Stimulated activated naive CD8-positive, alpha-beta T cell treated with anti-CD3 and anti-CD28 coated beads, Interleukin-15, Interleukin-2, amounts not matched to agents 100 U/mL and 50 U/mL, for 24 hours (primary cell): ENCODE data around the gene ADGRG1.
"Not testable (repeated sequence)": the region's sequence is repeated elsewhere in the genome, so short reads cannot be mapped to it uniquely, and the experiment has no call there.

Source experiments
- ATAC-seq: fragments of 150-1000 bp; cut with Tn5 transposase; one replicate; pipeline ENCODE4 v1.10.0; 2021
- DNase-seq: peaks from one replicate; pipeline ENCODE4 v3.0.0; 2021

The ADGRG1 gene

DNA sequence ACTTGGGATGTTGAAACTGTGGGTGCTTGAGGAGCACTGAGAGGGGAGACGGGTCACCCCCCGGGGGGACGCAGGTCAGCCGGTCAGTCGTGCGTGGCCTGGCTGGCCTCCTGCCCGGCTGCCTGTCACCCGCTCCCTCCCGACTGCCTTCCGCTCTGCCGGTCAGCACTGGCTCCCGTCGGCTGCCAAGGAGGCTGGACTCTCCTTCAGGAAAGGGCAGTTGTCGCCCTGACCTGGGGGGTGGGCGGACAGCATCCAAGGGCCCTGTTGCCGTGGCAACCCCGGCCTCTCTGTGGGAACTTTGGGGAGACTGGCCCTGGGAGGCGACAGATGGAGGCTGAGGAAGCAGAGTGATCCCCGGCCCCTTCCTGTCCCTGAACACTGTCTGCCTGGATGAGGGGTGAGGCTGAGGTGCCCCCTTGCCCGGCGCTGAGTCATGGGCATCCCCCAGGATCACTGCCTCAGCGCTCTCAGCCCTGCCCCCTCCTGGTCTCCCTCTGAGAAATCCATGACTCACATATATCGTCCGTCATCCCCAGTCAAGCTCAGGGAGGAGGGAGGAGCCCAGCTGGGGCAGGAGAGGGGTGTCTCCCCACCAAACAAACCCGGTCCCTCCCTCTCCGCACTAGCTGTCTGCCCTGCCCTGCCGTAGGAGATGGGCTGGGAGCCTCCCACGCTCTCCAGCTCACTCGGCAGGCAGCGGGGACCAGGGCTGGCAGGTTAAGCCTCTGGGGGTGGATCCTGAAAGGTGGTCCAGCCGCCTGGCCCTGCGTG is at the start of gene ADGRG1:
Gene ADGRG1, plus strand, starts transcription at position 623 of the 774 bp plus-strand sequence. CDS start 21,658 bp downstream, outside the sequence.
- ATAC-seq = peak; percentile 90
- DNase-seq = peak; percentile 75

DNA sequence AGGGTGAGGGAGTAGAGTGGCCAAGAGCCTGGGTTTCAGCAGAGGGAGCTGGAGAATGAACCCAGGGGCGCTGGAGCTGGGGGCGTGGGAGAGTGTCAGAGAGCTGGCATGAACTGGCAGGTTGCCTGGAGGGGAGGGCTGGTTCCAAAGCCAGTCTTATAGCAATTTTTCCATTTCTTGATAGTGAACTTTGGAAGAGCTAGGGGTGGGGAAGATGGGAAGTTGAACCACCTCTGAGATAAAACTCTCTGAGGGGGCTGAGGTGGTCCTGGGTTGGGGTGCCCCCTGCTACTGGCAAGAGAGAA is 49.1 kb upstream of the ADGRG1 start:
- no peak for DNase-seq

DNA sequence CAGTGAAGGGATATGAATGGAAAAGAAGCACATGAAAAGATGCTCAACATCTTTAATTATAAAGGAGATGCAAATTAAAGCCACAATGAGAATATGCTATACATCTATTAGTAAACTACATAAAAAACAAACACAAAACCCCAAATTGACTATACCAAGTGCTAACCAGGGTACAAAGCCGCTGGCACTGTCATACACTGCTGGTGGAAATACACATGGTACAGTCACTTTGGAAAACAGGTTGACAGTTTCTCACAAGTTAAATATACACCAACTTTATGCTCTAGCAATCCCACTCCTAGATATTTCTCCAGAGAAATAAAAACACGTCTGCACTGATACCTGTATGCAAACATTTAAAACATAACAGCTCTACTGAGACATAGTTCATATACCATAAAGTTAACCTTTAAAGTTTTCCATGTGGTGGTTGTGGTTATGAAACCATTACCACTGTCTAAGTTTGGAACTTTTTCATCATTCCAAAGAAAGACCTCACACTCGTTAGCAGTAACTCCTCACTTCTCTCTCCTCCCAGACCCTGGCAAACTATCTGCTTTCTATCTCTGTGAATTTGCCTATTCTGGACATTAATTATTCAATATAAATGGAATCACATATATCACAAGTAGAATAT is 43.3 kb upstream of the ADGRG1 start:
- DNase-seq = no peak
- ATAC-seq = peak; percentile 75

More for the DNA sequence above, 49.1 kb upstream of the ADGRG1 start:
- no peak for ATAC-seq

DNA sequence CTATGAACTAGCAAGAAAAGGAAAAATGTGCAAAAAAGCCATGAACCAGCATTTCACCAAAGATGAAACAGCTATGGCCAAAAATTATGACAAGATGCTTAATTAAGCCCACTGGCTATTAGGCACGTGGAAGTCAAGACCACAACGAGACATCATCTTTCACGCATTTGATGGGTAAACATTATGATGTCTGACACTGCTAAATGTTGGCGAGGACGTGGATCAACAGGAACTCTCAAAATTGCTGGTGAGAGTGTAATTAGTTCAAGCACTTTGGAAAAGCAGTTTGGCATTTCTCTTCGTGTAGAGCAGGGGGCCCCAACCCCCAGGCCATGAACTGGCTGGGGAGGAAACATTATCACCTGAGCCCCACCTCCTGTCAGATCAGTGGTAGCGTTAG is 39.6 kb upstream of the ADGRG1 start:
- no peak for ATAC-seq

DNA sequence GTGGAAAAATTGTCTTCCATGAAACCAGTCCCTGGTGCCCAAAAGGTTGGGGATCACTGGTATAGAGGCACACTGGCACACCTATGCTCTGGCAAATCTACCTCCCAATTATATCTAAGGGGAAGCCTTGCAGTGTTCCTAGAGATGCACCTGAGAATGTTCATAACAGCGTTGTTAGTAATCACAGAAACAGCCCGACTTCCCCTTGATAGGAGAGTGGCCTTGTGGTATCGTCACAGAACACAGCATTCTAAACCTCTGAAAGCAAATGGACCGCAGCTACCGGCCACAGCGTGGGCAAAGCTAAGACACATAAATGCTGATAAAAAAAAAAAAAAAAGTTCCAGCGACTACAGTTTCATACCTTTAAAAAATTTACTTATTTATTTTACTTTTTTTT is 39.1 kb upstream of the ADGRG1 start:
- DNase-seq (no peak), ATAC-seq (no peak)

More for the DNA sequence above, 39.6 kb upstream of the ADGRG1 start:
- DNase-seq = no peak

DNA sequence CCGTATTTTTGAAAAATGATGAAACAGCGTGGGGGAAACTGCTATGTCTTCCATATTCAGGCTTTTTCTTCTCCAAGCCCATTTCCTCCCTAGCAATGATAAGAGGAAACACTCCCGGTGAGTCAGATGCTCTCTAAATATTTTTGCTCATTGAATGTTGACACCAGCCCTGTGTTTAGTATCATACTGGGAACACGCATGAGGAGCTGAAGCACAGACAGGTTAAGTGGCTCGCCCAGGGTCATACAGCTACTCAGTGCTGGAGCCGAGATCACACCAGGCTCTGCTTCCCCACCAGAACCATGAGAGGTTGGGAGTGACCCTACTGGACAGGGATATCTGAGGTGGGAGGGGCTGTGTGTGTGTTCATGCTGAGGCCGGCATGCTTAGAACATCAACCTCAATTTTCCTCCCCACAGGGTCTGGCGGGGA is 37.8 kb upstream of the ADGRG1 start:
- ATAC-seq = peak; percentile 16
- DNase-seq = no peak

DNA sequence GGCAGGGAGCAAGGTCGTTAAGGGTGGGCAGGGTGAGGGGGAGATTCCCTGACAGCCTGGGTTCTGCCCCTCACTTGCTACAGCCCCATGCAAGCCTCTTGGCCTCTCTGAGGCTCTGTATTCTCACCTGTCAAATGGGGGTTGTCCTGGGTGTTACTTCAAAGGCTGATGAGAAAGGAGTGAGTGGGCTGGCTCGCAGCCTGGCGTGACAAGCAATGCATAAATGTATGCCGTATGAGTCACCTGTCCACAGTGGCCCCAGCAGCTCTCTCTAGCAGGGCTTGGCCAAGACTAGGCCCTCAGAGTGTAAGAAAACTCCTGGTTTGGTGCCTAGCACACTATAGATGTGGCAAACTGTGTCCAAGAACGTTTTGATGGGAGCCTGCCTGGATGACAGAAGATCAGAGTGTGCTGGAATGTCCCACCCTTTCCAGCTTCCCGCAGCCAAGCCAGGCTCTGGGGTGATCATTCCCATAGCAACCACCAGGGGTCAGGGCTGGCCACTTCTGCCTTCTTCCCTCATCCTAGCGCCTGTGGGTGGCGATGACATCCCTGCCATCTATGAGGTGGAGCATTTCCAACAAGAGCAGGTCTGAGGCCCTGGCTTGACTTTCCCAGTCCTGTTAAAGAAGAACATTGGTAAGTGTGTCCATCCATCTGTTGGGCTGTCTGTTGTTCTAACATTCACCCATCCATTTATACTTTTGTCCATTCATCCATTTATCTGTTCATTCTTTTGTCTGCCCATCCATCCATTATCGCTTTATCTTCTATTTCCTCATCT is 37.2 kb upstream of the ADGRG1 start:
- ATAC-seq (peak; percentile 90), DNase-seq (peak; percentile 79)

DNA sequence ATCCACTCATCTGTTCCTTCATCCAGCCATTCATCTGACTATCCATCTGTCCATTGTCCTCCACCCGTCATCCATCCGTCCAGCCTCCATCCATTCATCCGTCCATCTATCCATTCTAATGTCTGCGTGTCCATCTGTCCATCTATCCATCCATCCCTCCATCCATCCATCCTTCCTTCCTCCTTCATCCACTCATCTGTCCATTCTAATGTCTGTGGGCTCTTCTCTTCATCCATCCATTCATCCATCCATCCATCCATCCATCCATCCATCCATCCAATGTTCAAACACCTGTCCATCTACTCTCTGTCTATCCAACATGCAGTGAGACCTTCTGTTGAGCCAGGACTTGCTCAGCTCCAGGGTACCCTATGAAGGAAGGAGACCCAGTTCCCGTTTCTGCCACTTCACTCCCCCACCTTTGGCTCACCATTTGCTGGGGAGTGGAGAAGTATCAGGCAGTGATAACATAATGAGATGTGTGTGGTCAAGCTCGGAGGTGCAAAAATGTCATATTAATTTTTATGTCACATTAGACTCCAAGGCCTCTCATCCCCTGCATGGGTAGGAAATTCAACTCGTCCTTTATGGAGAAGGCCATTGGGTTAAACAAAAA is 36.5 kb upstream of the ADGRG1 start:
- no peak for DNase-seq
- no peak for ATAC-seq

DNA sequence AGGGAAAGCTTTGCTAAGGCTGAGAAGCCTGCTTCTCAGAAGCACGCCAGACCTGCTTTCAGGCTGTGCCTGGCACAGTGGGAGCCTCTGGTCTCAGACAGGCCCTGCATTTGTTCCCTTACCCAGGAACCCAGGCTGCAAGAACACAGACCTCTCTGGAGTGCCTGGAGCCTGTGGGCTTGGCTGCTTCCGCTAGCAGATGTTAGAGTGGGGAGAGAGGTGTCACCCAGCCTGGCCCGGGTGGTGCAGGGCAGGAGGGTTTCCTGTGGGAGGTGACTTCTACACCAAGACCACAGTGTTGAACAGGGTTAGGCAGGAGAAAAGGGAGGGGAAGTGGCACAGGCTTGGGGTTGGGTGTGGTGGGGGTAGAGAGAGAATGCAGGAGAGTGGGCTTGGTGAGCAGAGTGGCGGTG is 35.8 kb upstream of the ADGRG1 start:
- DNase-seq = peak; percentile 77

DNA sequence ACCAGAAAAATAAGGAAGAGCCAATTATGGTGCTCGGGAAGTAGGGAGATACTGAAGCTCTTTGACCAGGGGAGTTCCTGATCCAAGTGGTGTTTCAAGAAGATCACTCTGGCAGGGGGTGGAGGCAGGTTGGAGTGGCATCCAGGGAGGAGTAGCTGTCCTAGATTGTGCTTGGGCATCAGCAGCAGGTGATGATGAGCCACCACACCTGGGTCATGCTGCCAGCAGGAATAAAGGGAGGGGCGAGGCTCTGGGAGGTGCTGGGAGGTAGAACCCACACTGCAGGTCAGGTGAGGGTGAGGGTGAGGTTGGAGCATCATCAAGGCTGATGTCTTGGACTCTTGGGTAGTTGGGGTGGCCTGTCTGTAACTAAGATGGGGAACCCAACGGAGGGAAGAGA is 35.4 kb upstream of the ADGRG1 start:
- ATAC-seq = no peak
- DNase-seq = no peak

More for the DNA sequence above, 35.8 kb upstream of the ADGRG1 start:
- peak; percentile 75 for ATAC-seq

DNA sequence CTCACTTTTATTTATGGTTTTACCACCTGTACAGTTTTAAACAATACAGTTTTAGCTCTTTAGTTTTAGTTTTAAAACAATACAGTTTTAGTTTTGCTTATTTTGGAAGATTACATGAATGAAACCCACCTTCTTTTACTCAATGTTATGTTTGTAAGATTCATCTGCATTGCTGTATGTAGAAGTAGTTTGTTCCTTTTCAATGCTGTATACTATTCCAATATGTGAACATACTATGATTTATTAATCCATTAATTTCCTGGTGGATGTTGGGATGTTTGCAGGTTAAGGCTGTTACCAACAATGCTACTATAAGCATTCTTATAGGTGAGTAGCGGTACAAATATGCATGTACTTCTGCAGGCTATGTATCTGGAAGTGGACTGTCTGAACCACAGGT is 34.4 kb upstream of the ADGRG1 start:
- no peak for ATAC-seq

DNA sequence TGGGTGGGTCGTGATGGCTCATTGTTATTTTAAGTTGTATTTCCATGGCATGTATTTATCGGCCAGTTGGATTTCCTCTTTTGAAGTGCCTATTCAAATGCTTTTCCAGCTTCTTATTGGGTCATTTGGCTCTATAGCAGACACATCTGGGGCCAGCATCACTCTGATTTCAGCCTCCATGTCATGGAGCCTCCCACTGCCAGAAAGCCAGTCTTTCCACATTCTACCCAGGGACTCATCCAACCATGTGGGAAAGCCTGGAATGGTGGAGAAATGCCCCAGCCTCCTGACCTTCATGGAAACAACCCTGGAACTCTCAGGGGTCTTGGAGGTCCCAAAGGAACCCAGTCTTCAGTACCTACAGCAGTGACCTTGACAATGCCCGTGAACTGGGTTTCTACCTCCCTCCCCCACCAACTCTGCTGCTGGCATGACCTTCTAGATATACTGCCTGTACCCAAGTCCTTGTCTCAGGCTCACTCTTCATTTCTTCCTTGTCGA is 33.8 kb upstream of the ADGRG1 start:
- ATAC-seq (no peak), DNase-seq (no peak)

More for the DNA sequence above, 34.4 kb upstream of the ADGRG1 start:
- no peak for DNase-seq

DNA sequence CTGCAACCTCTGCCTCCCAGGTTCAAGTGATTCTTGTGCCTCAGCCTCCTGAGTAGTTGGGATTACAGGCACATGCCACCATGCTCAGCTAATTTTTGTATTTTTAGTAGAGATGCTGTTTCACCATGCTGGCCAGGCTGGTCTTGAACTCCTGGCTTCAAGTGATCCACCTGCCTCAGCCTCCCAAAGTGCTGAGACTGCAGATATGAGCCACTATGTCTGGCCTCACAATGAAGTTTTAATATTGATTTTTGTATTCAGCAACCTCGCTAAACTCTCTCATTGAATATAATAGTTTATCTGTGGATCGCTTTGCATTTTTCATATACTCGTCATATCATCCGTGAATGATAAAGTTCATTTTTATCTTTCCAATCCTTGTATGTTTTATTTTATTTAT is 32.2 kb upstream of the ADGRG1 start:
- not testable (repeated sequence) for DNase-seq, ATAC-seq

DNA sequence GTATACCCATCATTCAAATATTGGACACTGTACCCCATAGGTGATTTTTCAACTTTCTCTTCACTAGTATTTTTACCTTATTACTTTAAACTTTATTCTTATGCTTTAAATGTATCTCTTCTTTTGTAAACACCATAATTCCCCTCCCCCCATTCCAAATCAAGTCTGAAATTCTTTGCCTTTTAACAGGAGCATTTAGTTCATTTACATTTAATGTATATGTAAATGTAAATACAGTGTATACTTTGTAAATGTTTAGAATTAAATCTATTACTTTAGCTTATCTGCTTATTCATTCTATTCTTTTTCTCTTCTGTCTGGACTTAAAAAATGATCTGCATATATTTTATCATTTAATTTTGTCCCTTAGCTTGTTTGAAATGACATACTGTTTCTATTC is 30.0 kb upstream of the ADGRG1 start:
- DNase-seq = no peak
- ATAC-seq = no peak

DNA sequence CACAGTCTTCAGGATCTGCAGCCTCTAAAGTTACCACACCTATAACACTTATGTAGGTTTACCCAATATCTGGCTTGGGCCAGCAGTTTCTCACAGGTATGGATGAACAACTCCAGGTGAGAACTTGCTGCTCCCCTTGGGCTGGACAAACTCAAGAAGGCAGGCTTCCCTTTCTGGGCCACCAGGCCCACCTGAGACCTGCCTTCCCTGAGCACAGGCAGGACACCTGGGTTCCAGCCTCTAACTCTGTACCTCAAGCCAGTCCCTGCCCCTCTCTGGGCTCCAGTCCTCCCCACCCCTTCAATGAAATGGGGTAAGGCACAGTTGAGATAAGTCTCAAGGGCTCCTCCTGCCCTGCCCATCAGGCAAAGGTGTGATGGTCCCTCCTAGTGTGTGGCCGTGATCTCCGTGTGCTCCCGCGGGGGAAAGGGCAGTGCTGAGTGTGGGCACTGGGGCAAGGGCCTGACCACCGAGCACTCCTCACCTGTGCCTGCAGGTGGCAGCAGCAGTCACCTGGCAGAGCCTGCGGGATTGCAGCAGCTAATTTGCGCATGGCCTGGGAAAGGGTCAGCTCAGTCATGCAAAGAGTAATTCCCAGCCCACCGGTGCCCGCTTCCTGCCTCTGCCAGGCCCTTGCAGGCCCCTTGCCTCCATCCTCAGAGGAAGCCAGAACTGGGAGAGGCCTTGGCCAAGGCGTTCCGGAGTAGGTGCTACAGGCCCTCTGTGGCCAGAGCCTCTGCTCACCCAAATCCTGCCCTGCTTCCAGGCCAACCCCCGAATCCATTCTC is 28.2 kb upstream of the ADGRG1 start:
- peak; percentile 16 for ATAC-seq
- DNase-seq = peak; percentile 68

DNA sequence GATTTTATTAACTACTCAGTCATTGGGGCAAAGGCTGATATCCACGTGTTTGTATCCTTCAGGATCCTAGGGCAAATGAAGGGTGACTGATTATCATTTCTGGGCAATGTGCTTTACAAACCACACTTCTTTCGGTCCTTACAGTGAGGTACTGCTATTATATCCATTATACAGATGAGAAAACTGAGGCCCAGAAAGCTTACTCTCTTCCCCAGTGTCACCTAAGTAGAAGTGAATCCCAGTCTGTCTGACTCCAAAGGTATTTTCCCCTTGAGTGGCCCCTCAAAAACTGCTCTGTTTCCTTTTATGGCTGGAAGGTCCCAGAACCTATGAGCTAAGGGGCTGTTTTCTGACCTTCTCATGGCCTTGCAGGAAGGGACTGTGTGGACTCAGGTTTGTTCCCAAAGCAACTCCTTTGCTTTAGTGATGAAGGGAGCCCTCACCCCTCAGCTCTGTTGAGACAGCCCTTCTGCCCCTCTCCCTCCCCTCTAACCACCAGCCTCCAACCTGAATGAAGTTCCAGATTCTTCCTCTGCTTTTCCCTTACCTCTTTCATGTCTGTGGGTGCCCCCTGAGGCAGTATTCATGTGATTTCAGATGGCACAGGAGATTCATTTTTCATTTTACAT is 27.4 kb upstream of the ADGRG1 start:
- ATAC-seq = no peak
- DNase-seq = no peak

DNA sequence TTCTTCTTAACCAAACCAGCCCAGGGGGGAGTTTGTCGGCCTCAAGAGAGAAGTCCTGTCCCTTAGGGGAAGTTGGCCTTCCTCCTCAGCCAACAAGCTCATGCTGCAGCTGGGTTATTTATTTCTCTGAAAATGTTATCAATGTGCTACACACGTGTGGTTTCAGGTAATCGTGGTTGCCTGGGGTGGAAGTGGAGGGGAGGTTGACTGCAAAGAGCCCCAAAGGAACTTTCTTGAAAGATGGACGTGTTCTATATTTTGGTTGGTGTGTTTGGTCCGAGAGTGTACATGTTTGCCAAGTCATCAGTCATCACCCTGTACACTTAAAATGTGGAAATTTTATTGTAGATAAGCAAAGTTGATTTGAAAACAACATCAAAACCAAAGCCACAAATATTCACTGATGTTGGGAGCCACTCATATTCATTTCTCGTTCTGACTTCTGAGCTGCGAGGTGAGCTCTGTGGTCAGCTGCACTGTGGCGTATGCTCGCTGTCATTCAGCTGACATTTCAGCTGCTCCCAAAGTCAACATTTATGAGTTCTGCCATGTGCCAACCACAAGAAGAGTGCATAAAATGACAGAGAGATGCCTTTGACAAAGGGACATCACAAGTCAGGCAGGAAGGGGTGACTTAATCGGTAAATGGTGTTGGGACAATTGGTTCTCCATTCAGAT is 26.5 kb upstream of the ADGRG1 start:
- peak; percentile 98 for ATAC-seq
- DNase-seq = peak; percentile 65

DNA sequence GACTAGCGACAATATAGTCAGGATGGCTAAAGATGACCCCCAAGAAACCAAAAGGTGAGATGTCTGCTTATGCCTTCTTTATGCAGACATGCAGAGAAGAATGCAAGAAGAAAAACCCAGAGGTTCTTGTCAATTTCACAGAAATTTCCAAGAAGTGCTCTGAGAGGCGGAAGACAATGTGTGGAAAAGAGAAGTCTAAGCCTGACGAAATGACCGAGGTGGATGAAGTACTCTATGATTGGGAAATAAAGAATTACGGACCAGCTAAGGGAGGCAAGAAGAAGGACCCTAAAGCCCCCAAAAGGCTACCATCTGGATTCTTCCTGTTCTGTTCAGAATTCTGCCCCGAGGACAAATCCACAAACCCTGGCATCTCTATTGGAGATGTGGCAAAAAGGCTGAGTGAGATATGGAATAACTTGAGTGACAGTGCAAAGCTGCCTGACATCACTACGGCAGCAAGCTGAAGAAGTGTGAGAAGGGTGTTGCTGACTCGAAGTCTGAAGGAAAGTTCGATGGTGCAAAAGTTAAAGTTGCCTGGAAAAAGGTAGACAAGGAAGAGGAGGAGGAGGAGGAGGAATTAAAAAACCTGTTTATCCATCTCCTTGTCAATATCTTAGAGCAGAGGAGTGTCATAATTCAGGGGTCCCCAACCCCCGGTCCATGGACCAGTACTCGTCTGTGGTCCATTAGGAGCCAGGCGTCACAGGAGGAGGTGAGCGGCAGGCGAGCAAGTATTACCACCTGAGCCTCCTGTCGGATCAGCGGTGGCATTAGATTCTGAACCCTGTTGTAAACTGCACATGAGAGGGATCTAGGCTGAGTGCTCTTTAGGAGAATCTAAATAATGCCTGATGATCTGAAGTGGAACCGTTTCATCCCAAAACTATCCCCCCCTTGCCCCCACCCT is 25.1 kb upstream of the ADGRG1 start:
- DNase-seq = no peak
- ATAC-seq = no peak

DNA sequence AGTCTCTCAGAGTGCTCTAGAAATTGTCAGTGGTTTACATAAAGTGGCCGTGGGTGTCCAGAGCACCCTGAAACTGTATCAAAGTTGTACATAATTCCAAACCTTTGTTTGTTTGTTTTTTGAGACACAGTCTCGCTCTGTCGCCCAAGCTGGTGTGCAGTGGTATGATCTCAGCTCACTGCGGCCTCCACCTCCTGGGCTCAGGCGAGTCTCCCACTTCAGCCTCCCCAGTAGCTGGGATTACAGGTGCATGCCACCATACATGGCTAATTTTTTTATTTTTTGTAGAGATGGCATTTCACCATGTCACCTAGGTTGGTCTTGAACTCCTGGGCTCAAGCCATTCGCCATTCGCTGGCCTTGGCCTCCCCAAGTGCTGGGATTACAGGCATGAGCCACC is 24.3 kb upstream of the ADGRG1 start:
- ATAC-seq = no peak
- no peak for DNase-seq
